ENCODE measurements around the gene NBAS.

NBAS gene

DNA sequence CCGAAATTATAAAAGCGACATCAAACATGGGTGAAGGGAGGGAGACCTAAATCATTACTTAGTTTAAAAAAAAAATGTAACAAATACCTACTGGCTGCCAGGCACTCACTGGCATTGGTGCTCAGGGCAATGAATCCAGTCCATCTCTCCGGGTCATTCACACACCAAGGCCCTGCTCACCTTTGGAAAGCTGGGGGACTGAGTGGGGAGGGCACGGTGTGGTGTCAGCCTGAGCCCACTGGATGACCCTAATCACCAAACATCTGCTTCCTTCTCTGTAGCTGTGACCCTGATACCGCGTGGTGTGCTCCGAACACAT lies 30.2 kb upstream of the NBAS start:
- TF ChIP-seq, protein P1, sequence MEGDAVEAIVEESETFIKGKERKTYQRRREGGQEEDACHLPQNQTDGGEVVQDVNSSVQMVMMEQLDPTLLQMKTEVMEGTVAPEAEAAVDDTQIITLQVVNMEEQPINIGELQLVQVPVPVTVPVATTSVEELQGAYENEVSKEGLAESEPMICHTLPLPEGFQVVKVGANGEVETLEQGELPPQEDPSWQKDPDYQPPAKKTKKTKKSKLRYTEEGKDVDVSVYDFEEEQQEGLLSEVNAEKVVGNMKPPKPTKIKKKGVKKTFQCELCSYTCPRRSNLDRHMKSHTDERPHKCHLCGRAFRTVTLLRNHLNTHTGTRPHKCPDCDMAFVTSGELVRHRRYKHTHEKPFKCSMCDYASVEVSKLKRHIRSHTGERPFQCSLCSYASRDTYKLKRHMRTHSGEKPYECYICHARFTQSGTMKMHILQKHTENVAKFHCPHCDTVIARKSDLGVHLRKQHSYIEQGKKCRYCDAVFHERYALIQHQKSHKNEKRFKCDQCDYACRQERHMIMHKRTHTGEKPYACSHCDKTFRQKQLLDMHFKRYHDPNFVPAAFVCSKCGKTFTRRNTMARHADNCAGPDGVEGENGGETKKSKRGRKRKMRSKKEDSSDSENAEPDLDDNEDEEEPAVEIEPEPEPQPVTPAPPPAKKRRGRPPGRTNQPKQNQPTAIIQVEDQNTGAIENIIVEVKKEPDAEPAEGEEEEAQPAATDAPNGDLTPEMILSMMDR (conservative IDR thresholded peaks at IDR 0.05; ENCODE audit: low read length): no peak
- H3K4me3 ChIP-seq (ENCODE audit: low read length): peak overlapping the region; percentile 73
- DNase-seq (ENCODE audit: low read depth): no peak

- no peak overlapping the region for H3K4me3 ChIP-seq (ENCODE audit: low read length)
- peak; percentile 56 for DNase-seq (ENCODE audit: low read depth)
- TF ChIP-seq, protein P1 (conservative IDR thresholded peaks at IDR 0.05; ENCODE audit: low read length): peak; percentile 67
Observed at GRCh38 chr2:15588329-15588919, 27.3 kb upstream of the NBAS start.

DNA sequence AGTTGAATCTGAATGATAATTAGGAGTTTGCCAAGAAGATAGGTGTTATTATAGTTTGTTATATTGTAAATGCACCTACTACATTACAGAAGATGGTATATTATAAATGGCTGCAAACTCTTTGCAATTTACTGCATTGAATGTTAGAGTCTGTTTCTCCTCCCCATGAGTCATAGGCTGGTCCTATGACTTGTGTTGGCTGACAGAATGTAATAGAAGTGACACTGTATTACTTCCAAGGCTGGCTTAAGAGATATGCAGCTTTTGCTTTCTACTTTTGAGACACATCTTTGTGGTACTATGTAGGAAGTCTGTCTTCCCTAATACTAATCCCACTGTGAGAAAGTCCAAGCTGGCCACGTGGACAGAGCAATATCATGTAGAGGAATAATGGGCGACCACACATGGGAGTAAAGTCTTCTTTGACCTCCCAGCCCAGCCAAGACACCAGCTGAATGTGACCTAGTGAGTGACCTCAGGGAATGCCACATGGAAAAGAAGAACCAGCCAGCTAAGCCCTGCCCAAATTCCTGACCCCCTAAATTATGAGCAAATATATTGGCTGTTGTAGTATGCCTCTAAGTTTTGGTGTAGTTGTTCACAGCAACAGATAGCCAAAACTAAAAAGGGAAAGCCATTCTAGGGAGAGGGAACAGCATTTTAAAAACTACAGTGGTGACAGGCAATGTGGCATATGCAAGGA lies 23.8 kb upstream of the NBAS start:
- TF ChIP-seq, protein P1 (conservative IDR thresholded peaks at IDR 0.05; ENCODE audit: low read length): no peak
- no peak overlapping the region for H3K4me3 ChIP-seq (ENCODE audit: low read length)
- no peak for DNase-seq (ENCODE audit: low read depth)

DNA sequence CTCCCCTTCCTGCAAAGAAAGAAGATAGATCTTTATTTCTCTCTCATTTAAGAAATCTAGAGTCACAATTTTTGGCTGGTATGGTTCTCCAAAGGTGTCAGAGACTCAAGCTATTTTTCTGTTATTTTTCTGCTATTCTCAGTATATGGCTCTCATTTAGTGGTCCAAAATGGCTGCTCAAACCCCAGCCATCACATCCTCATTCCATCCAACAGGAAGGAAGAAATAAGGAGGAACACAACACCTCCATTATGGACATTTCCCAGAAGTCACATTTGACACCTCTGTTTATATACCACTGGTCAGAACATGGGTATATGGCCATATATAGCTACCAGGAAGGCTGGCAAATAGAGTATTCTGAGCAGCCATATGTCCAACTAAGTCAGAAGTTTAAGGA lies 23.2 kb upstream of the NBAS start:
- TF ChIP-seq, protein P1 (conservative IDR thresholded peaks at IDR 0.05; ENCODE audit: low read length): no peak
- DNase-seq (ENCODE audit: low read depth): no peak
- no peak overlapping the region for H3K4me3 ChIP-seq (ENCODE audit: low read length)

DNA sequence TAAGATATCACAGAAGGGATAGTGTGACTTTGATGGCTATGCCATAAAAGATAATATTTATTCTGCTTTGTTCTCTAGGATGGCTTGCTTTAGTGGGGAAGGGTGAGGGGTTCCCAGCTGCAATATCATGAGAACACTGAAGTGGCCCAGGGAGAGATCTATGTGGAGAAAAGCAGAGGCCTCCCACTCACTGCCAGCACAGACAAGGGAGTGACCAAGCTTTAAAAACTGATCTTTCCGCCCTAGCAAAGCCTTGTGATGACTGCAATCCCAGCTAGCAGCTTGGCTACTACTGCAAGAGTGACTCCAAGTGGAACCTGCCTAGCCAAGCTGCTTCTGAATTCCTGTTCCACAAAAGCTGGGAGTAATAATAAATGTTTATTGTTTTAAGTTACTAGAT lies 22.7 kb upstream of the NBAS start:
- no peak overlapping the region for H3K4me3 ChIP-seq (ENCODE audit: low read length)
- DNase-seq (ENCODE audit: low read depth): no peak
- TF ChIP-seq, protein P1 (conservative IDR thresholded peaks at IDR 0.05; ENCODE audit: low read length): no peak

GRCh38 chr2:15582710-15583357 lies 21.7 kb upstream of the NBAS start:
- peak; percentile 9 for DNase-seq (ENCODE audit: low read depth)
- no peak overlapping the region for H3K4me3 ChIP-seq (ENCODE audit: low read length)
- TF ChIP-seq, protein P1 (conservative IDR thresholded peaks at IDR 0.05; ENCODE audit: low read length): no peak

GRCh38 chr2:15580451-15580850 lies 19.3 kb upstream of the NBAS start:
- no peak overlapping the region for H3K4me3 ChIP-seq (ENCODE audit: low read length)
- no peak for DNase-seq (ENCODE audit: low read depth)

More at GRCh38 chr2:15580451-15580850, 19.3 kb upstream of the NBAS start:
- TF ChIP-seq, protein P1 (conservative IDR thresholded peaks at IDR 0.05; ENCODE audit: low read length): no peak
